Measurements from ENCODE around the gene CLEC7A.

GRCh38 chr12:10131111-10131690, 1.2 kb upstream of the CLEC7A start:
- TF ChIP-seq, protein P1, sequence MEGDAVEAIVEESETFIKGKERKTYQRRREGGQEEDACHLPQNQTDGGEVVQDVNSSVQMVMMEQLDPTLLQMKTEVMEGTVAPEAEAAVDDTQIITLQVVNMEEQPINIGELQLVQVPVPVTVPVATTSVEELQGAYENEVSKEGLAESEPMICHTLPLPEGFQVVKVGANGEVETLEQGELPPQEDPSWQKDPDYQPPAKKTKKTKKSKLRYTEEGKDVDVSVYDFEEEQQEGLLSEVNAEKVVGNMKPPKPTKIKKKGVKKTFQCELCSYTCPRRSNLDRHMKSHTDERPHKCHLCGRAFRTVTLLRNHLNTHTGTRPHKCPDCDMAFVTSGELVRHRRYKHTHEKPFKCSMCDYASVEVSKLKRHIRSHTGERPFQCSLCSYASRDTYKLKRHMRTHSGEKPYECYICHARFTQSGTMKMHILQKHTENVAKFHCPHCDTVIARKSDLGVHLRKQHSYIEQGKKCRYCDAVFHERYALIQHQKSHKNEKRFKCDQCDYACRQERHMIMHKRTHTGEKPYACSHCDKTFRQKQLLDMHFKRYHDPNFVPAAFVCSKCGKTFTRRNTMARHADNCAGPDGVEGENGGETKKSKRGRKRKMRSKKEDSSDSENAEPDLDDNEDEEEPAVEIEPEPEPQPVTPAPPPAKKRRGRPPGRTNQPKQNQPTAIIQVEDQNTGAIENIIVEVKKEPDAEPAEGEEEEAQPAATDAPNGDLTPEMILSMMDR (IDR thresholded peaks at IDR 0.05): no peak
- TF ChIP-seq POLR2A (IDR thresholded peaks at IDR 0.05): no peak

All from esophagus squamous epithelium (tissue), 4 donors.